NCI-H2029 treated with DMSO at 0.1 percent for 48 hours (cell line): ENCODE measurements around the gene BLMH.

Source experiments
- DNase-seq: peaks from one replicate; lab custom pipeline; 2025; lab: John Stamatoyannopoulos, UW

The BLMH gene

DNA sequence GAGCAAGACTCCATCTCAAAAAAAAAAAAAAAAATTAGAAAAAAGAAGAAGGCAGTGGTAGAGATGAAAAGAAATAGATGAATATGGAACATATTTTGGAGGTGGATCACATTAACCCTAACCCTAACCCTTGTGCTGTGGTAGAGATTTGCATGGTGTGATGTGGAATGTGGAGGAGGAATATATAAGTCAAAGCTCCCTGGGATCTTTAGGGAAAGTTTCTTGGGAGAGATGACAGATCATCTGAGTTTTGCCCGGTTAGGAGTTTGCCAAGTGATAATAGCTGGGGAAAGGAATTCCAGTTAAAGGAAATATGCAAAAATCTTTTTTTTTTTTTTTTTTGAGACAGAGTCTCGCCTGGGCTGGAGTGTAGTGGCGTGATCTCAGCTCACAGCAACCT, 13.0 kb upstream of the BLMH start:
- DNase-seq: no peak

GRCh38 chr17:30302241-30302640, 10.5 kb upstream of the BLMH start:
- no peak for DNase-seq

DNA sequence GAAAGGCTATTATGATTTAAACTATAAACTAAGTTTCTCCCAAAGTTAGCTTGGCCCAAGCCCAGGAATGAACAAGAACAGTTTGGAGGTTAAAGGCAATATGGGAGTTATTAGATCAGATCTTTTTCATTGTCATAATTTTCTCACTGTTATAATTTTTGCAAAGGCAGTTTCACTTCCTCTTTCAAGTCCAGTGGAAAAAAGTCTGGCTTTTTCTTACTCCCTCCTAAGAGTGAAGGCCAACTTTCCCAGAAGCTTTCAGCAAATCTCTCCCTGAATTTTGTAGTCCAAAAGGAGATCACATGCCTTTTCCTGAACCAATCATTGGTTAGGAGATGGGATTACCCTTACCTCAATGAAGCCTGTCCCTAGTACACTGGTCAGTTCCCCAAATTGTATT, 9.1 kb upstream of the BLMH start:
- DNase-seq: no peak

GRCh38 chr17:30299000-30299399, 7.3 kb upstream of the BLMH start:
- DNase-seq: no peak

- DNase-seq: no peak
Measured at GRCh38 chr17:30297715-30298114, 6.0 kb upstream of the BLMH start.

- no peak for DNase-seq
Measured at GRCh38 chr17:30296499-30297080, 4.8 kb upstream of the BLMH start.

DNA sequence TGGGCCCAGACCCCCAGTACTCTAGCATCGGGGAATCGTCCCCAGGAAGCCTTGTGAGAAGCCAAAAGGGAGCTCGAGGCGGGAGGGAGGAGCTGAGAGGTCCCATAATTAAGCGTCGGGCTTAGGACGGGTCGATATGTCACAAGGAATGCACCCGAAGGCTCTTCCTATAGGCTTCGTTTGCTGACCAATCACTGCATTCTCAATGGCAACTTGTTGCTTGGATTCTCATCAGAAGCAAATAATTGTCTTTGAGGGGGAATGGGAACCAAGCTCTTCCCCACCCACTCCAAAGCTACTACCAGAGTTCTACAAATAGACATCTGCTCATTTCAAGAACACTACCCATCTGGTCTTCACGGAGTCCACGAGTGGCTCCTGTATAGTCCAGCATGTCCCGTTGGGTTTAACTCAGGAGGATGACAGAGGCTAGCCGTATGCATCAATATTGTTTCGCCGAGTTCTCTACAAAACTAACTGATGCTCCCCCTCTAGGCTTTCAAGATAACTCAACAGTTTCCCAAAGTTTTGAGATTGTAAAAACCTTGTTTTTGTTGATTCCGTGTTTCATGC, 628 bp upstream of the BLMH start:
- no peak for DNase-seq

GRCh38 chr17:30290696-30291542, 825 bp downstream of the BLMH start:
- DNase-seq: peak; percentile 26

DNA sequence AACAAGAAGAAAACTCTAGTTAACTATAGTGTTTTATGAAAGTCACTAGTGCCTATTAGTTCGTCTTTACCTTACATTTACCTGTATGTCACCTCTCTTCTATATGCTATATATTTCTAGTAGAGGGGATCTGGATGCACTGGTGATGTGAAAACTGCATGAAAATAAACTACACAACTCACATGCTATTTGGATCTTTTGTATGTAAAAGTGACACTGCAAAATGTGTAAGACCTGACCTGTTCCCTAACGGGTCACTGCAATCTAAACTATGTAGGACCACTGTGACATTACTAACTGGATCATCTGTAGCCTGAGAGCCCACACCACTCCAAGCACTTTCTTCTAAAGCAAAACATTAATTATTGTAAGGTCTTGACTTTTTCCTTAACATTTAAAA, 1.7 kb downstream of the BLMH start:
- DNase-seq: no peak

DNA sequence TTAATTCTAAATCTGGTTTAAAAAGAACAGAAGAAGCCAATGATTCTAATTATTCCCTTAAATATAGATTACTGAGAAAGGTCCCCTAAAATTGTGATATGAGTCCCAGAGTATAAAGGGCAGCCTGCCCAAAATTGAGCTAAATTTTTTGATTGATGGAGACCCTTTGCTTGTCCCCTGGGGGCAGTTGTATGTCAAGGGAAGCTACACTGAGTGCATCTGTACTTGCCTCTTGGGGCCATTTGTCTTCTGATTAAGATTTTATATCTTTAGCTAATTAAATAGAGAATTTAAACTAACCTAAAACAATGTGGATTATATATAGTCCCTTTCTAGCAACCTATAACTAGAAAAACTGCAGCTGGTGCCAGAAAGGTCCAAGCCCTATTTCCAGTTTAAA, 12.6 kb downstream of the BLMH start:
- DNase-seq: no peak

DNA sequence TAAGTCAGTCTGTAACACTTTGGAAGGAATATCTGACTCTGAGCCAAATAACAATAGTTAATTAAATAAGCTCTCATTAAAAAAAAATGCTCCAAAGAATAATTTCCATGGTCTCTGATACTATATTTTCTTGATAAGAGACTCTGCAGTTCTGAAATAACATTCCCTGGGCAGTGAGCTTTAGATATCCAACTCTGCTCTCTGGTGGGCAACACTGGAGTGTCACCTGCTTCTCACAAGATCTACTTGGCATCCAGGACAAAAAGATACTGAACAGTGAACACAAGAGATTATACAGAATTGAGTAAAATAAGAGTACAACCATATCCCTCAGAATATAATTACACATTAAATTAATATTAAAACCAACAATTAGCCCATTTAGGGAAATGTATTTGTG, 13.7 kb downstream of the BLMH start:
- no peak for DNase-seq

- no peak for DNase-seq
Measured at GRCh38 chr17:30275911-30276310, 15.8 kb downstream of the BLMH start.

GRCh38 chr17:30274887-30275286, 16.9 kb downstream of the BLMH start:
- DNase-seq: no peak

GRCh38 chr17:30273373-30273772, 18.4 kb downstream of the BLMH start:
- DNase-seq: no peak

DNA sequence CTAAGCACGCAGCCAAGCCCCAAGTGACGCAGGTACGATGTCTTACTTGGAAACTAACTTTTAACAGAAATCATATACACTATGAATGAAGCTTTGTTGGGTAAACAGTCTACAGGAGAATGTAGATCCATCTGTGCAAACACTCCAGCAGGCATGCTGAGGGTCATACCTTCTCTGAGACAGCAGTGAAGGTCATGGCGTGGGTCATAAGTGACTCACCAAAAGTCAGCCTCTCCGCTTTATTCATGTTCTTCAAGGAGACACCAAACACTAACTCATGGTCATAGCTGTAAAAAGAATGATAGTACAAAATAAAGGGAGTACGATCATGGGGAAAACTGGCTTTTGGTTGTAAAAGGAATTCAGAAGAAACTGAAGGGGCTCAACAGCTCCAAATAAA, 20.6 kb downstream of the BLMH start:
- no peak for DNase-seq

- DNase-seq: no peak
Measured at GRCh38 chr17:30267625-30268024, 24.1 kb downstream of the BLMH start.

DNA sequence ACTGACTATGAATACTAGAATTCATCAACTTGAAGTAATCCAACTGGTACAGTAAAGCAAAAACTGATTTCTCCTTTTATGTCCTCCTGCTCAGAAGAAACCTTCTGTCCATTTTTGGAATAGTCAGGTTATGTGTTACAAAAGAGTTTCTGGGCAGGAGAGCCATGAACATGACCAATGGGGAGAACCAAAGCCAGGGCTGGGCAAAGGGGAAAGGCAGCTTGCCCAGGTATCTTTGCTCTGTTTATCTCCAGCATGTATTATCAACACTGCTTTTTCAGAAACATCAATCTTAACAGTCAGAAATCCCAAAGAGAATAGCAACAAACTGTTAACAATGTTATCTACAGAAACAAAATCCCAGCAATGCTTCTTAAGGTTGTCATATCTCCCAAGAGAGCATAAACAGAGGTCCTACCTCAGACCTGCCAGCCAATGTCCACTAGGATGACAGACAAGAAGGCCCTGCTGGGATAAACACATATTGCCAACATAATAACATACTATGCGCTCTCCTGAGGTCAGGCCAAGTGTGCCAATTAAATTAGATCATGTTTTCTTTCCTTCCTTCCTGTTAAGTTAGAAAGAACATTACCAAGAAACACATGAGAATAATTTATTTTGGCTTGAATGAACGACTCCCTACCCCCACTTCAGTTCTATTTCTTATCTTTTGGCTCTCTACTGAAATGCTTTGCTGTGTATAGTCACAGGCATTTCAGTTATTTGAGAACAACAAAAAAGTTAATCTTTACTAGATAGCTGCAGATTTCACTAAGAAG, 28.0 kb downstream of the BLMH start:
- DNase-seq: no peak

DNA sequence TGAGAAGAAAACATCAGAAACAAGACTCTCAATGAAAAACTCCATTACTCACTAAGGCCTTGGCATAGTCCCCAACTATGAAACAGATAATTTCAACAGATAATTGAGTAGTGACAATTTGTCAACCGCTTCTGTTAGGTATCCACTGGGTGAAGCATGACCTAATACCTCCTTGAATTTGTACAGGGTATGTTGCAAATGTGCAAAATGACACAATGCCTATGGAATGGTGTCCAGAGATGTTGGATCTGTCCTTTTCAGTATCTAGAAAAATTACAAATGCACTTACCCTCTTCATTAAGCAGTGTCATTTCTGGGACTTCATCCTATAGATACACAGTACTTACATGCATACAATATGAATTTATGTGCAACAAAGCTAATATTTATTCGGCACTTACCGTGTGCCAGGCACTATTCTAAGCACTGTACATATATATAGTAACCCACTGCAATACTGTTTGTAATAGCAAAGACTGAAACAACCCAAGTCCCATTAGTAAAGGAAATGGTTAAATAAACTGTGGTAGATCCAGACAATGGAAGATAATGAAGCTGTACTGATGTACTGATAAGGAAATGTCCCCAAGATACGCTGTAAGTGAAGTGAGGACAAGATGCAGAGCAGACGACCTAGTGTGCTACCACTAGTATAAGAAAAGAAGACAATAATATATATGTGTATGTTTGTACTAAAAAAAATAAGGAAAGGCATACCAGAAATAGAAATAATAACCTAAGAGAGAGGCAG, 34.8 kb downstream of the BLMH start:
- no peak for DNase-seq

GRCh38 chr17:30254150-30254549, 37.6 kb downstream of the BLMH start:
- DNase-seq: no peak

GRCh38 chr17:30253312-30253711, 38.4 kb downstream of the BLMH start:
- DNase-seq: no peak

- DNase-seq: no peak
Measured at GRCh38 chr17:30251931-30252330, 39.8 kb downstream of the BLMH start.

DNA sequence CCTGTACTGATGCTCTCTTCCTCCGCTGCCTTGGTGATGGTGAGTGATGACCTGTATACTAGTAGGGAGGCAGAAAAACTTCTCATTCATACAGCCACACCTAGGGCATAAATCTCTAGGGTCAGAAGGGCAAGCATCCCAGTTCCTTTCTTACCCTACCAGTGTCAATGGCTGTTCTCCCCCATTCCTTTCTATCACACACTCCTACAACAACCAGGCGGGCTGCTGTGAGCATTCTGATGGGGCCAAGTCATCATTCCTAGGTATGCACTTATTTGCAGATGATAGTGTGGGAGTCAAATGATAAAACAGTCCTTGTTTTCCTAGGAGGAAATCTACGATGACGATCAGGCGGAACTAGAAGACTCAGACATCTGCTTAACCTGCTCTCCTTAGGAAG, 42.3 kb downstream of the BLMH start:
- no peak for DNase-seq
